Non-pigmented ciliary epithelial cell (primary cell): Measurements from ENCODE around the gene CHAF1B.
"Not testable (repeated sequence)": the region's sequence is repeated elsewhere in the genome, so short reads cannot be mapped to it uniquely, and the experiment has no call there.

Source experiments
- DNase-seq: peaks from one replicate; pipeline ENCODE4 v3.0.0-alpha.2; 2010; ENCODE audit warnings: low read depth

Gene CHAF1B

DNA sequence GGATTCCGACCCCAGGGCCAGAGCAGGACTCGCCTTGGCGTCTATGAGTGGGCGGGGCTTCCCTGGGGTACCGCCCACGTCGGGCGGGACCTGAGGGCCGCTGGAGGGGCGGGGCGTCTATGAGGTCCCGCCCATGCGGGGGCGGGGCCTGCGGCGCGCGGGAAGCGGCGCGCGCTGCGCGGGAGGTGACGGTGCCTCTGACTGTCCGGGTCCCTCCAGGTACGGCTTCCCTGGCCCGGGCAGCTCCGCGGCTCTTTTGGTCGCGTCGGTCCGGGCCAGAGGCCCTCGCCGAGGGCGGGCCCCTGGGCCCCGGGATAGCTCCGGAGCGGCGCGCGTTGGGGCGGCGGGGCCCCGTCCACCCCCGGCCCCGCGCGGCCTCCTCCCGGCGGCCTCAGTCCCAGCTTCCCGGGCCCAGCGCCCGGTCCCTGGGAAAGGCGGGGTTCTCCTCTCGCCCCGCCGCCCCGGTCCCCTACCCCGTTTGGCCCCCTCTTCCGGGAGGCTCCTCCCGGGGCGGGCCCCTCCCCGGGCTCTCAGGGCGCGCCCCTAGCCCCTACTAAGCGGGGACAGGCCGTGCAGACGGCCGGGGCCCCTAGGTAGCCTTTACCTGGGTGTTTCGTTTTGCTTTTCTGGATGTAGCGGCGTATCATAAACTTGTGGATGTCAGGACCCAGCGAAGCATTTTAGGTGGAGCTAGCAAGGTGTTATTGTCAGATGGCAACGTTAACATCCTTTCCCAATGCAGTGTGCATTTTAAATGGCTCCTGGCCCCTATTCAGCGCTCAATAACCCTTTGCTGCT, at the start of gene CHAF1B:
CHAF1B (plus strand) TSS at position 160 of the 798 bp plus-strand sequence. CDS start 745 bp downstream, outside the sequence.
- DNase-seq: peak; percentile 18

- DNase-seq: no peak
Measured at GRCh38 chr21:36337099-36337509, 48.1 kb upstream of the CHAF1B start.

DNA sequence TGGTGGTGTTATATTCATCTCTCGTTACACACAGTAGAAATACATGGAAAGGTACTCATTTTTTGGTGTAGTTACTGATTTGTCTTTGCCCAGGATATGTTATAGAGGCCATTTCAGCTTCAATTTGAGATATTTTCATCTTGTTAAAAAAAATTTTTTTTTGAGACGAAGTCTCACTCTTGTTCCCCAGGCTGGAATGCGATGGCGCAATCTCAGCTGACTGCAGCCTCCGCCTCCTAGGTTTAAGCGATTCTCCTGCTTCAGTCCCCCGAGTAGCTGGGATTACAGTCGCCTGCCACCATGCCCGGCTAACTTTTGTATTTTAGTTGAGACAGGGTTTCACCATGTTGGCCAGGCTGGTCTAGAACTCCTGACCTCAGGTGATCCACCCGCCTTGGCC, 46.2 kb upstream of the CHAF1B start:
- no peak for DNase-seq

DNA sequence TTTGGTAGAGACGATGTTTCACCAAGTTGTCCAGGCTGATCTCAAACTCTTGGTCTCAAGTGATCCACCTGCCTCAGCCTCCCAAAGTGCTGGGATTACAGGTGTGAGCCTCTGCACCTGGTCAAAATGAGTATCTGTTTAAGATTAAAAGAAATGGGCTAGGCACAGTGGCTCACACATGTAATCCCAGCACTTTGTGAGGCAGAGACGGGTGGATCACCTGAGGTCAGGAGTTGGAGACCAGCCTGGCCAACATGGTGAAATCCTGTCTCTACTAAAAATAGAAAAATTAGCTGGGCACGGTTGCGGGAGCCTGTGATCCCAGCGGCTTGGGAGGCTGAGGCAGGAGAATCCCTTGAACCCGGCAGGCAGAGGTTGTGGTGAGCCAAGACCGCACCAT, 42.6 kb upstream of the CHAF1B start:
- not testable (repeated sequence) for DNase-seq

GRCh38 chr21:36344931-36345330, 40.3 kb upstream of the CHAF1B start:
- no peak for DNase-seq

GRCh38 chr21:36347278-36347961, 37.8 kb upstream of the CHAF1B start:
- no peak for DNase-seq

DNA sequence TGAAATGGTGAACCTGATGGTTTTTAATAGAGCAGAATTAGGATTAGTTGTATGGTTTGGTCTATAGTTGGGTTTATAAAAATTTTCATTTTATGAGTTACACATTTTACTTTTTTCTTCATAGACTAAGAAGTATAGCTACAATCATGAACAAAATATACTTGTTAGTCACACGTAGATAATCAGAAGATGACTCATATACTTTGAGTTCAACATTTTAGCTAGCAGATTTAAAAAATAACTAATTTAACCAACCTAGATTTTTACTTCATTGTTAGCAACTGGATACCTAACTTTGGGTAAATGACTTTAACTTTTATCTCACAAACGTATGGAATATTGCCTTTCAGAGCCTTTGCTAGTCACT, 37.2 kb upstream of the CHAF1B start:
- DNase-seq: no peak

- no peak for DNase-seq
Measured at GRCh38 chr21:36349315-36349714, 35.9 kb upstream of the CHAF1B start.

GRCh38 chr21:36350282-36350910, 34.8 kb upstream of the CHAF1B start:
- DNase-seq: peak; percentile 32

DNA sequence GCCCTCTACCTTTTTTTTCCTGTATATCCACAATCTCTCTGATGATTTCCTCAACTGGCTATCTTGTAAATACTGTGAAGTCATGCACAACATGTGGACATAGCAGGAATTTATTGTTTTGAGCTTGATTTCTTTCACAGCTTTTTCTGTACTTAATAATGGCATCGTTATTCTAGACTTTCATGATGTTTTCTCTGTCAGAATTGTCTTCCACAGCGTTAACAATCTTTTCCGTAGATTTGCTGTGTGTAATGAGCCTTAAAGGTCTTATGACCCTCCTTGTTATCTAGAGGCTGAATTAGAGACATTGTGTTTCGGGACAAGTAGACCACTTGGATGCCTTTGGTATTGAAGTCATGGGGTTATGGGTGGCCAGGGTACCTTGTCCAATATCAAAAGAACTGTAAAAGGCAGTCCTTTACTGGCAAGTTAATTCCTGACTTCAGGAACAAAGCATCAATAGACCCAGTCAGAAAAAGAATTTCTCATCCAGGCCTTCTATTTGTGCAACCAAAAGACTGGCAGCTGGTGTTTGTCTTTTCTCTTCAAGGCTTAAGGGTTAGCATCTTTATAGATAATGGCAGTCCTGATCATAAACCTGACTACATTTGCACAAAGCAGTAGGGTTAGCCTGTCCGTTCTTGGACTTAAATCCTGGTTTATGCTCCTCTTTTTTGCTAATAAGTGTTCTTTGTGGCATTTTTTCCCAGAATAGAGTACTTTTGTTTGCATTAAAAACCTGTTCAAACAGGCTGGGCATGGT, 30.1 kb upstream of the CHAF1B start:
- DNase-seq: no peak

- DNase-seq: no peak
Measured at GRCh38 chr21:36355868-36356267, 29.3 kb upstream of the CHAF1B start.

DNA sequence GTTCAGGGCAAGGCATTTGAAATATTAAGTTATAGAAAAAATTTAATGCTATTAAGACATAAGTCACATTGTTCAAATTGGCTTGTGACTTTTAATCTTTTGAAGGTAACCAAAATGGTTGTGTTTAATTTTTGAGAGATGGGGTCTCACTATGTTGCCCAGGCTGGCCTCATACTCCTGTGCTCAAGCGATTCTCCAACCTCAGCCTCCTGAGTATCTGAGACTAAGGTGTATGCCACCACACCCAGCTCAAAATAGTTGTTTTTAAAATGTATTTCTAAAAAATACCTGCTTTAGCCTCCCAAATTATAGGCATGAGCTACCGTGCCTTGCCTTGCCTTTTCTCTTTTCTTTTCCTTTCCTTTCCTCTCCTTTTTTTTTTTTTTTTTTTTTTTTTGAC, 26.0 kb upstream of the CHAF1B start:
- DNase-seq: no peak

DNA sequence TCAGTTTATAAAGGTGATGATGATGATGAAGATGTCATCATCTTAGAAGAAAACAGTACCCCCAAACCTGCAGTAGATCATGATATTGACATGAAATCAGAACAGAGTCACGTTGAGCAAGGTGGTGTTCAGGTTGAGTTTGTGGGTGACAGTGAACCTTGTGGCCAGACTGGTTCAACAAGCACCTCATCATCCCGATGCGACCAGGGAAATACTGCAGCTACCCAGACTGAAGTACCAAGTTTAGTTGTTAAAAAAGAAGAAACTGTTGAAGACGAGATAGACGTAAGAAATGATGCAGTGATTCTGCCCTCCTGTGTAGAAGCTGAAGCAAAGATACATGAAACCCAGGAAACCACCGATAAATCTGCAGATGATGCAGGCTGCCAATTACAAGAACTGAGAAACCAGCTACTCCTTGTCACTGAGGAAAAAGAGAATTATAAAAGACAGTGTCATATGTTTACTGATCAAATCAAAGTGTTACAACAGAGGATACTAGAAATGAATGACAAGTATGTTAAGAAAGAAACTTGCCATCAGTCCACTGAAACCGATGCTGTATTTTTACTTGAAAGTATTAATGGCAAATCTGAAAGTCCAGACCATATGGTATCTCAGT, 16.0 kb upstream of the CHAF1B start:
- no peak for DNase-seq

GRCh38 chr21:36375994-36376393, 9.2 kb upstream of the CHAF1B start:
- no peak for DNase-seq

DNA sequence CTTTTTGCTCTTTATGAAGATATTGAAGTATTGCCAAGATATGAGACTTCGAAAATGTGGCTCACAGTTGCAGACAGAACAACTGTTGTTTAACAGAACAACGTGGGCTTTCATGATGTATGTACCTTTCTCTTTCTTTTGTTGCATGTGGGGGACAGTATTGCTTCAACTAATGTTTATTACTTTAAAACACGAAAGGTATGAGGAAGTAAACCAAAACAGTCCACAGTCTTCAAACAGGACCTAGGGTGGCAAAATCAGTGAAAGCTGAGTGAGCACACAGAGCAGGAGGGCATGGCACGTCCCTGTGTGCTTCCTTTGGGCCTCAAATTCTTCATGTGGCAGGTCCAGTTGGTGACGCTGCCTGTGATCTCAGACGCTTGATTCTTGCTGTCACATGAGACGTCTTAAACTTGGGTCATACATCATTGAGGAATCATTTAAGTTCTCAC, 7.8 kb upstream of the CHAF1B start:
- no peak for DNase-seq

DNA sequence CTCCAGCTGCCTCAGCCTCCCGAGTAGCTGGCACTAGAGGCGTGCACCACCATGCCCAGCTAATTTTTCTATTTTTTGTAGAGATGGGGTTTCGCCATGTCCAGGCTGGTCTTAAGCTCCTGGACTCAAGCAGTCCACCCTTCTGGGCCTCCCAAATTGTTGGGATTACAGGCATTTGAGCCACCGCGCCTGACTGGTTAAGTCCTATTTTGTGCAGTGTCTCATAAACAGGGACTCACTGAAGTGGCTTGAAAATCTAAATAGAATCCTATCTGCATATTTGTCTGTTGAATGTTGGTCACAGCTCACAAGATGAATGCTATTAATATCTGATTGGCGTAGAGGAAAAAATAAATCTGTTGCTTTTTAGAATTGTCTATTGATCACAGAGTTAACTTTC, 5.9 kb upstream of the CHAF1B start:
- DNase-seq: no peak

DNA sequence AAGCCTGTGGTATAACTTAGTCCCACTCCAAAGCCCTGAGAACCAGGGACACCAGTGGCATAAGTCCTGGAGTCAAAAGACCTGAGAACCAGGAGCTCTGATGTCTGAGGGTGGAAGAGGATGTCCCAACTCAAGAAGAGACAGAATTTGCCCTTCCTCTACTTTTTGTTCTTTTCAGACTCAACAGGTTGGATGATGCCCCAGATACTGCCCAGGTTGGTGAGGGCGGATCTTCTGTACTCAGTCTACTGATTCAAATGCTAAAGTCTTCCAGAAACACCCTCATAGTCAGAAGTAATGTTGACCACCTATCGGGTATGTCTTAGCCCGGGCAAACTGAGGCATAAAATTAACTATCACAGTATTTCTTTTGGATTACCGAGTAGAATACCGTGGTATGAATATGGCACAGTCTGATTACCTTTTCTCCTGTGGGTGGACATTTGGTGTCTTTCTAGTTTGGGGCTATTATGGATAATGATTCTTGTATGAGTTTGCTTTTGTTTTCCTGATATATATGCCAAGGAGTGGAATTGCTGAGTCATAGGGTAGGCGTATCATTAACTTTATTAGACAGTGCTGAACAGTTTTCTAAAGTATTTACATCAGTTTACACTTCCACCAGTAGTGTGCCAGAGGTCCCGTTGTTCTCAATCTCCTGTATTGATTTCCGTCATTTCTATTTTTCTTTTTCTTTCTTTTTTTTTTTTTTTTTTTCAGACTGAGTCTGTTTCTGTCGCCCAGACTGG, 3.2 kb upstream of the CHAF1B start:
- DNase-seq: no peak

GRCh38 chr21:36382722-36383121, 2.5 kb upstream of the CHAF1B start:
- not testable (repeated sequence) for DNase-seq

DNA sequence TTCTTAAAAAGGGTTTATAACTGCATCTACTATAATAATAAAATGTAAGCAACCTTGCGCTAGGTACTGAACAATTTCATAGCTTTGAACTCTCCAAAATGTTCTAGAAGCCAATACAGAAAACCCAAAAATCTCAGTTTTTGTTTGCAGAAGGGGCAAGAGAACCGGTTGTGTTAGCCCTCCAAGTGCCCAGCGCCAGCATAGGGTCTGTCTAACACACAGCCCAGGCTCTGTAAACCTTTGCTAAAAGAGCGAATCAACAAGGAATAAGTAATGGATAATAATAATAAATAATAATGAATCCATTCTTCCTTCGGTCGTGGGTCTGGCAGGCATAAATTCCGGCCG, 333 bp upstream of the CHAF1B start:
- DNase-seq: no peak

DNA sequence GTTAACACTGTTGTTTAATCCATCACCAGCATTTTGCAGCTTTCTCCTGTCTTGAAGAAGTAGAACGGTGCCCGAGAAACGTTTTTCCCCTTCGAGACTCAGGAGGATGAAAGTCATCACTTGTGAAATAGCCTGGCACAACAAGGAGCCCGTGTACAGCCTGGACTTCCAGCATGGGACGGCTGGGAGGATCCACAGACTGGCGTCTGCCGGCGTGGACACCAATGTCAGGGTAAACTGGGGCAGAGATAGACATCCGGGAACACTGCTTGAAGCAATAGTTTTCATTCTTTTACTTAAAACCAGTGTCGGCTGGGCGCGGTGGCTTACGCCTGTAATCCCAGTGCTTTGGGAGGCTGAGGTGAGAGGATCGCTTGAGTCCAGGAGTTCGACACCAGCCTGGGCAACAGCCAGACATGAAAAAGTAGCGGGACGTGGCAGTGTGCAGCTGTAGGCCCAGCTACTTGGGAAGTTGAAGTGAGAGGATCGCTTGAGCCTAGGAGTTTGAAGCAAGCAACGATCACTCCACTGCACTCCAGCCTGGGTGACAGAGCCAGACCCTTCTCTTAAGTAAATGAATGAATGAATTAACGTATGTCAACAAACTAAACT, 945 bp downstream of the CHAF1B start:
- DNase-seq: no peak

DNA sequence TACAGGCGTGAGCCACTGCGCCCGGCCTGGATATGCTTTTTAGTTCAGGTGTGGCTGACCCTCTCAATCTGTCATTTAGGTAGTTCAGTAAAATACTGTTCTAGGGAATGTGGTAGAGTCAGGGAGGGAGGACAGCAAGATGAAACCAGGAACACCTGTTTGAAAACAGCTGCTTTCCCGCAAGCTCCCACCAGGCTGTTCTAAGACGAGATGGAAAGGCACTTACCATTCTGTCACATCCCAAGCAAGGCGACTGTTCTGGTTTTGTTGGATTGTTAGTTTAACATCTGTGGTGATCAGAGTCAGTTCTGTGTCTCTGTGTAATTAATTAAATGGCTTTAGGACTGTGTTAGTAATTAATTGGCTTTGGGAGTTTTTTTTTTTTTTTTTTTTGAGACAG, 2.9 kb downstream of the CHAF1B start:
- no peak for DNase-seq
